Activated gamma-delta T cell treated with Interleukin-2 at 50 U/mL for 16 hours (primary cell): ENCODE data around the gene SLC29A4.
"Not testable (repeated sequence)": the region's sequence is repeated elsewhere in the genome, so short reads cannot be mapped to it uniquely, and the experiment has no call there.

Experiments
- DNase-seq: peaks from one replicate; pipeline ENCODE4 v3.0.0-alpha.2; 2020

Gene SLC29A4, protein sequence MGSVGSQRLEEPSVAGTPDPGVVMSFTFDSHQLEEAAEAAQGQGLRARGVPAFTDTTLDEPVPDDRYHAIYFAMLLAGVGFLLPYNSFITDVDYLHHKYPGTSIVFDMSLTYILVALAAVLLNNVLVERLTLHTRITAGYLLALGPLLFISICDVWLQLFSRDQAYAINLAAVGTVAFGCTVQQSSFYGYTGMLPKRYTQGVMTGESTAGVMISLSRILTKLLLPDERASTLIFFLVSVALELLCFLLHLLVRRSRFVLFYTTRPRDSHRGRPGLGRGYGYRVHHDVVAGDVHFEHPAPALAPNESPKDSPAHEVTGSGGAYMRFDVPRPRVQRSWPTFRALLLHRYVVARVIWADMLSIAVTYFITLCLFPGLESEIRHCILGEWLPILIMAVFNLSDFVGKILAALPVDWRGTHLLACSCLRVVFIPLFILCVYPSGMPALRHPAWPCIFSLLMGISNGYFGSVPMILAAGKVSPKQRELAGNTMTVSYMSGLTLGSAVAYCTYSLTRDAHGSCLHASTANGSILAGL

GRCh38 chr7:5282543-5283316 is at the start of gene SLC29A4:
SLC29A4 (plus strand) TSS chr7:5282943; CDS start chr7:5287817, 4,874 bp downstream.
- no peak for DNase-seq

DNA sequence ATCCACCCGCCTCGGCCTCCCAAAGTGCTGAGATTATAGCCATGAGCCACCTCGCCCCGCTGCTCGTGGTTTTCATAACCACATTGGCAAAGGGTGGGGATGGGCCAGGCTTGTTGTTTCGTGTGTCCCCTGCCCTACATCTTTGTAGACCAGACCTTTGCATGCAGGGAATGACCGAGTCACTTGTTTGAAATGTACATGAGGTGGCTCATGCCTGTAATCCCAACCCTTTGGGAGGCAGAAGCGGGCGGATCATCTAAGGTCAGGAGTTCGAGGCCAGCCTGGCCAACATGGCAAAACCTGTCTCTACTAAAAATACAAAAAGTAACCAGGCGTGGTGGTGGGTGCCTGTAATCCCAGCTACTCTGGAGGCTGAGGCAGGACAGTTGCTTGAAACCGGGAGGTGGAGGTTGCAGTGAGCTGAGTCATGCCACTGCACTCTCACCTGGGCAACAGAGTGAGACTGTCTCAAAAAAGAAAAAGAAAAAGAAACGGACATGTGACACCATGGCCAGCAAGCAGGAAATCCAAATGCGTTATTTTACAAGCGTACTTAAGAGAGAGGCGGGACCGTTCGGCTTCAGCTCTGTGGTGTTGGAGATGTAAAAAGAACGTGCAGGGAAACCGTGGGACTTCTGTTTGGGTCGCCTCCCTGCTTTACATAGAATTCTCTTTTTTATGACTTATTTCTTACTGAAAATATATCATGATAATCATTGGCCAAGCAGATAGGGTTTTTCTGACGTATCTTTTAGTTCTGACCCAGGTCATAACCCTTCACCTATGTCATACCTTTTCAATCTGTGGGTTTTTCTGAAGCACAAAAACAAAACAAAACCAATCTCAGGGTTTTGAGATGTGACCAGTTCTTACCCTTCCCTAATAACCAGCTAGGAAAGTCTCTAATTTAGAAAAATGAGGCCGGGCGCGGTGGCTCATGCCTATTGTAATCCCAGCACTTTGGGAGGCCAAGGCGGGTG is 47.6 kb upstream of the SLC29A4 start:
- no peak for DNase-seq

DNA sequence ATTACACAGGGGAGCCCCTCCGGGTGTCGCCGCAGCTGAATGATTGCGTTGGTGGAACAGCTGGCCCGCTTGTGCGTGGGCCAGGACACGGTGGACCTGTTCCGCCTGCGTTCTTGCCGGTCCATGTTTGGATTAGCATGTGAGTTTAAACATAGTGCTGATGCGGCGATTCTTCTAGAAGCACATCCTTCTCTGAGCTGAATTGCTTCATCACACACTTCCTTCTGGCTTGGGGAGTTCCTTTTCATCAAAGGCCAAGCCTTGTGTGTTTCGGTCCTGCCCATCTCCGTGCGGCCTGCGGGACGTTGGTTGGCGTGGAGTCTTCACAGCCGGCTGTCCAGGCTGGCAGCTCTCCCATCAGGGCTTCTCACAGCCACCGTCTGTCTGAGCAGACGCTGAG is 45.5 kb upstream of the SLC29A4 start:
- no peak for DNase-seq

- no peak for DNase-seq
Observed at GRCh38 chr7:5238500-5238899, 44.2 kb upstream of the SLC29A4 start.

GRCh38 chr7:5243261-5243660 is 39.5 kb upstream of the SLC29A4 start:
- DNase-seq = no peak

GRCh38 chr7:5248201-5248885 is 34.4 kb upstream of the SLC29A4 start:
- DNase-seq = no peak

DNA sequence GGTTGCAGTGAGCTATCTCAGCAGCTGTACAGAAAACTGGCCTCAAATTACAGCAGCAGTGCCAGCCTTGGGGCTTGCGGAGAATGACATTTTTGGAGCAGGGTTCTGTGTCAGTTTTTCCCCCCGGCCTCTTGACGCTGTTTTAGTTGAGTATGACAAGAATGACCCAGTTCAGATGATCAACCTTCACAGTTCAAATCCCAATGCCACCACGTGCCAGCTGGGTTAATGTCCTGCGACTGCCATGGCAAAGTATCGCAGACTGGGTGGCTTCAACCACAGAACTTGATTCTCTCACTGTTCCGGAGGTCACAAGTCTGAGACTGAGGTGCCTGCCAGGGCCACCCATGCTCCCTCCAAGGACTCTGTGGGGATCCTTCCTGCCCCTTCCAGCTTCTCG is 32.0 kb upstream of the SLC29A4 start:
- not testable (repeated sequence) for DNase-seq

- not testable (repeated sequence) for DNase-seq
Observed at GRCh38 chr7:5253529-5253928, 29.2 kb upstream of the SLC29A4 start.

GRCh38 chr7:5254371-5254770 is 28.4 kb upstream of the SLC29A4 start:
- not testable (repeated sequence) for DNase-seq

GRCh38 chr7:5255832-5256231 is 26.9 kb upstream of the SLC29A4 start:
- DNase-seq = no peak

DNA sequence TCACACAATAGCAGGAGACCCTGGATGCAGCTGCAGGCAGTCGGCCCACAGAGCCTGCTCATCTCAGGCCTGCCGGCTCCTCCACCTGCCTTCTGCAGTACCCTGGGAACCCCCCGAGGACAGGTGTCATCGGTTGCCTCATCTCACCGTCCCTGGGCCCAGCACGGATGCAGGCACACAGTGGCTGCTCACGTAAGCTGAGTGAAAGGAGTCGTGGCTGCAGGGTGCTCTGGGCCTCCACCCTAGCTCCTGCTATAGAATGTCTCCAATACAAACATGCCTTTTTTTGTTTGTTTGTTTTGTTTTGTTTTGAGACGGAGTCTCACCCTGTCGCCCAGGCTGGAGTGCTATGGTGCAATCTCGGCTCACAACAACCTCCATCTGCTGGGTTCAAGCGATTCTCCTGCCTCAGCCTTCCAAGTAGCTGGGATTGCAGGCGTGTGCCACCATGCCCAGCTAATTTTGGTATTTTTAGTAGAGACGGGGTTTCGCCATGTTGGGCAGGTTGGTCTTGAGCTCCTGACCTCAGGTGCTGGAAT is 22.1 kb upstream of the SLC29A4 start:
- not testable (repeated sequence) for DNase-seq

- DNase-seq = not testable (repeated sequence)
Observed at GRCh38 chr7:5263066-5263465, 19.7 kb upstream of the SLC29A4 start.

GRCh38 chr7:5265320-5266190 is 17.2 kb upstream of the SLC29A4 start:
- no peak for DNase-seq

DNA sequence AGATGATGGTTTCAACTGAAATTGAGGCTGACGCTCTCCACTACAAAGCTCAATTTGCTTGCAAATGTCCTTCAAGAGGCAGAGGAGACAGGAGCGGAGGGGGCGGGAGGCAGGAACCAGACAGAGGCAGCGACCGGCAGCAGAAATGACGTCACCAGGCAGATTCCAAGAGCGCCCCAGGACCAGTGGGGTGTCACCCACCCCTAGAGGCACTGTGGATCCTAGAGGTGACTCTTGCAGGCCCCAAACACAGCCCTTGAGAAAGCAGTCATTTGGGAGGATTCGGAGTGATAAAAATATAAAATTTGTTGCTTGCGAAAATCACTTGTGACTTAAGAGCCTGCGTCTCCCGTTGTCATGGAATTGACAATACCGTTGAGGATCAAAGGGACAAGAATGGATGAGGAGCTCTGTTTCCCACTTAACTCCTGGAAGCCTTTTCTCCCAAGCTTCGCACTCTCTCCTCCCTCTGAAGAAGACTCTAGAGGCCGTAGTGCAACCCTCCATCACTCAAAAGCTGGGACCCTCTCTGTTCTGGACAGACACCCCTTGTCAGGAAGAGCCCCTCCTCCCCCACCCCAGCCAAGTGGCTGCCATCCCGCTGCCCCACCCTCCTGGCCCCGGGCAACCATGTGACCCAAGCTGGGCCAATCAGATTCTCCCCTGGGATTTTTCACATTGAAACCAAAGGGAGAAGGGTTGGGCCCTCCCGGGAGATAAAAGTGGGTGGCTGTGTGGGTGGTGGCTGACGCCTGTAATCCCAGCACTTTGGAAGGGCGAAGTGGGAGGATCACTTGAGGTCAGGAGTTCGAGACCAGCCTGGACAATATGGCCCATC is 16.3 kb upstream of the SLC29A4 start:
- DNase-seq = no peak

DNA sequence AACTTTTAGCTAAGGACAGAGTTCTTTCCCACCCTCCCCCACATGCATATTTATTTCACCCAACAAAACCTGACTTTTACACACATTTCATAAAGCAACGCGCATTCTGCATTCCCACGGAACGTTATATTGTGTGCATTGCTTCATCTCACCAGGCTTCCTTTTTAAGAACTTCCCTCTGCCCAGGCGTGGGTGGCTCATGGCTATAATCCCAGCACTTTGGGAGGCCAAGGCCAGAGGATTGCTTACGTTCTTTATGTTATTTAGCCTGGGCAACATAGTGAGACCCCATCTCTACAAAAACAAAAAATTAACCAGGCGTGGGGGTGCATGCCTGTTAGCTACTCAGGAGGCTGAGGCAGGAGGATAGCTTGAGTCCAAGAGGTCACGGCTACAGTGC is 14.9 kb upstream of the SLC29A4 start:
- not testable (repeated sequence) for DNase-seq

DNA sequence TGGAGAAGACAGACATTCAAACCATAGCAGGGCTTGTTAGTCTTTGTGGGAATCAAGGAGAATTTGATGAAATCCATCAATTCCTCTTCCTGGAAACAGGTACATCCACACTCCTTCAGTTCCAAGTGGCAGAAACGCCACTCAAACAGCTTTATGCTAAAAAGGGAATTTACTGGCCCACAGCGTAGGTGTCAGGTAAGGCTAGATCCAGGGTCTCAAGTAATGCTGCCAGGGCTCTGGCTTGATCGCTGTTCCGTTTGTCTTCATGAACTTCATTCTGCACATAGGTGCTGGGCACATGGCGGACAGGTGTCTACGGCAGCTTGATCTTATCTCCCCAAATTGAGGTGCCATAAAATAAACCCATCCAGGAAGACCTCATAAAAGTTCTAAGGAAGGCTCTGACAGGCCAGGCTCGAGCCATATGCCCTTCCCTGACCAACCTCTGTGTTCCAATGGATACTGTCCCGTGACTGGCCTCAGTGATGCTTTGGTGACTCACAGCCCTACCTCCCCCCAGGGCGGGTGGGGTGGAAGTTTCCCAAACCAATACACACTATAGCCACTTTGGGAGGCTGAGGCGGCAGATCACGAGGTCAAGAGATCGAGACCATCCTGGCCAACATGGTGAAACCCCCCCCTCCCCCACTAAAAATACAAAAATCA is 12.6 kb upstream of the SLC29A4 start:
- DNase-seq = not testable (repeated sequence)

GRCh38 chr7:5270788-5271187 is 12.0 kb upstream of the SLC29A4 start:
- no peak for DNase-seq

- not testable (repeated sequence) for DNase-seq
Observed at GRCh38 chr7:5273831-5274405, 8.8 kb upstream of the SLC29A4 start.

- no peak for DNase-seq
Observed at GRCh38 chr7:5274441-5274840, 8.3 kb upstream of the SLC29A4 start.
